Activated T-cell treated with anti-CD3 and anti-CD28 coated beads, Interleukin-2, amount 50 U/mL, for 48 hours (primary cell): ENCODE results near the gene EP400.
"Not testable (repeated sequence)": the region's sequence is repeated elsewhere in the genome, so short reads cannot be mapped to it uniquely, and the experiment has no call there.

Experiments
- DNase-seq, 2 experiments: peaks; one replicate each; pipeline ENCODE4 v3.0.0-alpha.2; 2020

EP400 gene

DNA sequence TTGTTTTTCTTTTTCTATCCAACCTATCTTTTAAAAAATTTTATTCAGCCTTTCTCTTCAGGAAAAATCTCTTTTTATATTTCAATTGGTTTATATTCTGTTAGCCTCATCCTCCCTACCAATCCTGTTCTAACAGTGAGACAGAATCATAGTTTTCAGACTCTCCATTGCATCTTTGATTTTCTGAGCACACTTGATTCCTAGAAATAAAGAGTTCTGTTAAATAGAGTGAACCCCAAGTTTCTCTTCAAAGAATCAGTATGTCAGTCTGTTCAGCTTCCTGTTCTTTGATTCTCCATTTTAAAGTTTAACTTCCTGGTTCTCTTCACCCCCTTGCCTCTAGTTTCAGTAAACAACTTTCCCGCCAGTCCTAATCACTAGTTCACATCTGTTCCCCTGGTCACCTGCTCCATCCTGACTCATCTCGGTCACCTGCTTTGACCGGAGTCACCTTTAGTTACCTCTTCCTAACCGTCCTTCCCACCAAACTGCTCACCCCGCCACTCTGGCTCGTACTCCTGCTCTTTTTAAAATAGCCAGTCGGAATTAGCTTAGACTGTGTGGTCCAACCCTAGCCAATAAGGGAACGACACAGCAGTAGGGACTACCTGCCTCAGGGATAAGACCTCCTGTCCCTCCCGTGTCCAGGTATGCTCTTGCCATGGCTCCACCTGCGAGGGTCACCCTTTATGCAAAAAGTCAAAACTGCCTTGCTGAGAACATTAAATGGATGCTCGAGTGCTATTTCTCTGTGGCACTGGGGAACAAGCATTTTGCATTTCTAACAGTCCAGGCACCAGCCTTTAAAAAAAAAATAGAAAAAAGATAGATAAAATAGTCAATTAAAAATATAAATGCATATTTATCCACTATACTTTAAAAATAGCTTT, 146.0 kb downstream of the EP400 start:
- DNase-seq: no peak

DNA sequence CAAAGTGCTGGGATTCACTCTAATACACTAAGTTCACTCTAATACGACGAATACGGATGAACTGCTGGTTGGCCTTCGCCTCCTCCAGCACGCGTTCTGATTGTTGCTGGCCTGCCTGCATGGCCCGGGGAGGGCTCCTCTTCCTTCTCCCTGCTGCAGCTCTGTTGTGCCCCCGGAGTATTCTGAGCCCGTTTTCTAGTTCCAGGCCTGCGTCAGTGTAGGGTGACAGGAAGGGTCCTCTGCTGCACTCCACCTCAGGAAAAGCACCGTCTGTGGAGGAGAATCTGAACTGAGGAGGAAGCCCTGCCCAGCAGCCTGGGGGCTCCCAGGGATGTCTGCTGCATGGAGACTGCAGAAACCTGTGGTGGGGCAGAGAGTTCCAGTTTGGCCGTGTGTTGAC, 150.0 kb downstream of the EP400 start:
- no peak for DNase-seq

DNA sequence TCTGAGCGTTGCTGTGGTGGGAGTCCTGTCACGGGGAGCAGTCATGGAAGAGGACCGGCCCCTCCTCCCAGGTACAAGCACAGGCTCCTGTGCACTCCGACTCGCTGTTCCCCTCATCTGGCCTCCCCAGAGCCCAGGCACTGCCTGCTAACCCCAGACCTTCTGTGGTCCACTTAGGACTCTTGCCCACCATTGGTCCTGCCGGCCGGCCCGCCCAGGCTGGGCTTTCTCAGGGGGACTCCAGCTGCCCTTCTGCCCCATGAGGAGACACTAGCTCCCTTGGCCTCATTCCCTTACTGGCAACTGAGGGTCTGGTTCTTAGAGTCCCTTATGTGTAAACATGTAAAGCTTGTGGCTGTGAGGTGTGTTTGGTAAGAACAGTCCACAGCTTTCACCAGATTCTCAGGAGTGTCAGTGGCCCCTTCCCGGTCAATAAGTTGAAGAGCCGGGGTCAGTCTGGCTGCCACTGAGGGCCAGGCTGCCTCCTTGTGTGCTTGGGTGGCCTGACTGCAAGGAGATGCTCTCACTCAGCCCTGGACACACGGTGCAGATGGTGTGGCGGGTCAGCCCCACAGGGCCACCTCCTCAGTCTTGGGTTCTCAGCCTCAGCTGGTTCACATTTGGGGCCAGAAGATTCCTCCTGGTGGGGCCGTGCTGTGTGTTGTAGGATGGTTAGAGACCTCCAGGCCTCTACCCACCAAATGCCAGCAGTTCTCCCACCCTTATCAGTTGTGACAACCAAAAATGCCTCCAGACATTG, 150.7 kb downstream of the EP400 start:
- no peak for DNase-seq

DNA sequence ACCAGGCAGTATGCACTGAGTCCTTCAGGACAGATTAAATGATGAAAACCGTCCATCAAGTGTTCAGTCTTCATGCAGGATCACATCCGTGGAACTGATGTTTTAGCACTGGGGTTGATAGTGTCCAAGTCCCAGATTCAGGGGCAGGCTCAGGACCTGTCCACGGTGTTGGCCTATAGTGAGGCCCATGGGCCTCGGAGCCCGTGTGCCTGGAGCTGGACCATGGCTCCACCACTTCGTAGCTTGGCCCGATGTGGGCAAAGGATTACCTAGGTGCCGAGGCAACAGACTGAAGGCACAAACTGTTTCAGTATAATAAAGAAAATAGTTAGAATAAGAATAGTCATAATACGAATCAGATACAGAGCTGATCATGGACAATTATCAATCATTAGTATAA, 152.6 kb downstream of the EP400 start:
- DNase-seq: no peak

DNA sequence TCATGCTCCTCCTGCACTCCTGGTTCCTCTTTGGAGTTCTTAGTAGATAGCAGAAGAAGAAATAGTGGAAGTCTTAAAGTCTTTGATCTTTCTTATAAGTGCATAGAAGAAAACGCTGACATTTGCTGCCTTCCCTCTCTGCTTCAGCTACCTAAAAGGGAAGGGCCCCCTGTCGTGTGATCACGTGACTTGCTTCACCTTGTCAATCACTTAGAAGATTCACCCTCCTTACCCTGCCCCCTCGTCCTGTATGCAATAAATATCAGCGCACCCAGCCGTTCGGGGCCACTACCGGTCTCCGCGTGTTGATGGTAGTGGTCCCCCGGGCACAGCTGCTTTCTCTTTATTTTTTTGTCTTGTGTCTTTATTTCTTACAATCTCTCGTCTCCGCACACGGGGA, 153.3 kb downstream of the EP400 start:
- not testable (repeated sequence) for DNase-seq

DNA sequence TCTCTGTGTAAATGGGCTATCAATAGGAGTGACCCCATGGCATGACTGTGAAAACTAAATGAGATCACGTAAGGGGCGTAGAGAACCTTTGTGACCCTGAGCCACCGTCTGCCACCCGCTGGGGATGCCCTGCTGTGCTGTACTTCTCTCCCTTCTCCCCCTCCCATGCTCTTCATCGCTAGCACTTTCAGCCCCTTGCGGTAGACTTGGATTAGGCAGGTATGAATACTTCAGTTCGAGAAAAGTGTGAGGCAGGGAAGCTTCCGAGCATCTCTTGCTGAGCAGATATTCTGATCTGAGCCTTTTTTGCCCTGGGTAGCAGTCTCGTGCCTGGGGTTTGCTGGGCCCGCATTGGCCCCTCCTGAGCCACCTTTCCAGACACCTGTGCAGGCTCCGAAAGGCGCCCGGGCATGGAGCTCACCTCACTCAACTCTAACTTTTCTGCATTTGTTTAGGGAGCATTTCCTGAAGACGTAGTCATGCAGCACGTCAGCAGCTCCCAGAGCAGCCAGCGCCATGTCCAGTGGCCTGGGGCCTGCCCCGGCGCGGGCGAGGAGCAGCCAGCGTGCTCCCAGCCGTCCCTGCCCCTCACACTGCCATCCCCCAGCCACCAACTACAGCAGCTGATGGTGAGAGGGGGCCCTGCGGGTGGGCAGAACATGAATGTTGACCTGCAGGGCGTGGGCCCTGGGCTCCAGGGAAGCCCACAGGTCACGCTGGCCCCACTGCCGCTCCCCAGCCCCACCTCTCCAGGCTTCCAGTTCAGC, 154.0 kb downstream of the EP400 start:
- no peak for DNase-seq

DNA sequence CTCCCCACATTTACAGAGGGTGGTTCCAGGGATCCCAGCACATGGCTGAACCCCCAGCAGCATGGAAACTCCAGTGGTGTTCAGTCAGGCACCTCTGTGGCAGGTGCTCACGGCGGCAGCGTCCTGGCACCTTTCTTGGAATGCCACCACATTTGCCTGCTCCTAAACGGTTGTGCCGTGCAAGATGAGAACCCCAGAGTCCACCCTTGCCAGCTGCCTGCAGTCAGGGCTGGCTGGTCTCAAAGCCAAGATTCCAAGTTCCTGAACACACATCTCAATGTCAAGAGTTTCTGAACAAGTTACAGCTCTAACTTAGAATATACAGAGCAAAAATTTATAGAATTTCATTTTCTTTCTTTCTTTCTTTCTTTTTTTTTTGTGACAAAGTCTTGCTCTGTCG, 155.7 kb downstream of the EP400 start:
- DNase-seq: no peak

DNA sequence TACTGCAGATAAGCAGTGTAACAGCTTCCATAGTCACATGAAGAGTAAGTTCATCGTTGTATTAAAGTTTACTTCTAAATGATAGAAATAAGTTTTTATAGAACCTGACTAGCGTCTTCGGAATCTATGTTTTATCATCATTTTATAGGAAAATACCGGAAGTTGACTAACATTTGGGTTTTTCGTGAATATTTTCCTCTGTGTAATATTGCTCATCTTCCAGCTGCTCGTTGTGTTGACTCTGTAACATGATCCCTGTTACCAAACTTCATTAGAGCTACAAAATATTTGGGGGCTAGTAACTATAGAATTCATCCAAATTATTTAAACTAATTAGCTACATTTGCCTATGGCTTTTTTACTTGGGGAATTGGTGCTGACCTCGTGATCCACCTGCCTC, 157.2 kb downstream of the EP400 start:
- DNase-seq: no peak

DNA sequence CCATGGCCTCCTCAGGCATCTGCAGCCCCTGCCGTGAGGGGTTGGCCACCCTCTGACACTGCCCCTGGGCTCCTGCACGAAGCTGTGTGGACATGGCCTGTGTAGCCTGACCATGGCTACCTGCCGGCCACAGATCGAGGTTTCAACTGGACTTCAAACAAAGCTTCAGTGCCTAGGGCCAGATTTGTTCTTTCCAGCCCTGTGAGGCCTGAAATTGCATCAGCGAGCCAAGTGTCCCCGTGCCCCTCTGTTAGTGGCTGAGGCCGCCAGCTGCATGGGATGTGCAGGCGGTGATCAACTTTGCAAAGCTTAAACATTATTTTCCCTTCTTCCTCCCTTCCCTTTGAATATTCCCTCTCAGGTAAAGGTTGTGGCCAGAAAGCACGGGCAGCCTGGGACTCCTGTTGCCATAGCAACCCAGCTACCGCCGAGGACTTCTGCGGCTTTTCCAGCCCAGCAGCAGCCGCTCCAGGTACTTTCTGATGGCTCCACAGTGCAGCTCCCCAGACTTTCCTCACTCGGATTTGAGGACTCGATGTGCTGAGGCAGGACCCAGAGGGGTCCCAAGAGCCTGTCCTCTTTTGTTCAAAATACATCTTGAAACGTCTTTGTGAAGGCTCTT, 158.6 kb downstream of the EP400 start:
- DNase-seq: no peak

DNA sequence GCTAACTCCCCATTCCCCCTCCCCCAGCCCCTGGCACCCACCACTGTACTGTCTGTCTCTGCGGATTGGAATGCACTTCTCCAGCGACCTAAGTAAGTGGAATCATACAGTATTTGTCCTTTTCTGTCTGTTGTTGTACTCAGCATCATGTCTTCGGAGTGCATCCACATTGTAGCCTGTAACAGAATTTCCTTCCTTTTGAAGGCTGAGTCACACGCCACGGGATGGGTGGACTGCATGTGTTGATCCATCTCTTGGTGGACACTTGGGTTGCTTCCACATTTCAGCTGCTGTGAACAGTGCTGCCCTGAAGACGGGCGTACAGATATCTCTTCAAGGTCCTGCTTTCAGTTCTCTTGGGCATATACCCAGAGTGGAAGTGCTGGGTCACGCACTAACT, 160.0 kb downstream of the EP400 start:
- no peak for DNase-seq

DNA sequence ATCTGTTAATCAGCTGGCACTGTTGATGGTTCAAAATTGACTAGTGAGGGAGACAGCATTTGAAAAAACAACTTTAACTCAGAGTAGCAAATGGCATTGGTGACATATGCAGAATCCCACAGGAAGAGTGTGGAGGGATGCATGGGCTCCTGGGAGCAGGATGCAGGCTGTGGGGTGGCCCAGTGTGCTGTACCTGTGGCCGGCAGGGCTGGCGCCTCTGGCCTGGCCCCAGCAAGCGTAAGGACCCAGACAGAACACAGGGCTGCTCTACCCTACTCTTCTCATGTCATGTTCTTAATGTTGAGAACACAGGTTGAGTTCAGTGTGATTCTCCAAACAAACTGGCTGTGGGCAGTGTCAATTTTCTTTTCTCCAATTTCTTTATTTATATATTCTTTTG, 160.9 kb downstream of the EP400 start:
- DNase-seq: no peak

DNA sequence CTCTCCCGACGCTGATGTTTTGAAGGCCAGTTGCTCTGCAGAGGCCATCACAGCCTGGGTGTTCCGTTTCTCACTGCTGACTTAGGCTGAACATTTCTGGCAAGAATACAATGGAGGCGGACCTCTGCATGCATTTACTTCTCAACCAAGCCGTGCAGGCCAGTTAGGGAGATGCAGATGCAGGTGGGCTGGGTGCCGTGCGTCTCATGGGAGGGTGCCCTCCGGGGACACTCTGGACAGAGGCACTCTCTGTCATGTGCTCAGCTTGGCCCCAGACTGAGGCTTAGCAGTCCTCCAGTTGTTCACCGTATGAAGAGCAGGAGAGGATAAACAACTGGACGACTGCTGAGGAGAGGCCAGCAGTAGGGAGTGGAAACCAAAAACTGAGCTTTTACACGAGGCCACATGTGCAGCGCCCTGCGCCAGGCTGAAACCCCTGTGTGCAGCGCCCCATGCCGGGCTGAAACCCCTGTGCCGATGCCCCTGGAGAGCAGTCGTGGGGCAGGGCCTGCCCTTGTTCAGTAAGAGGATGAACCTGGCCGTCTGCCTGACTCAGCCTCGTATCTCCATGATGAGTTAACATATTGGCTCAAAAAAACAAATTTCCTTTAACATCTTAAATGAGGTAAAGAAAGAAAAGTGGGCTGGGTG, 162.0 kb downstream of the EP400 start:
- no peak for DNase-seq

DNA sequence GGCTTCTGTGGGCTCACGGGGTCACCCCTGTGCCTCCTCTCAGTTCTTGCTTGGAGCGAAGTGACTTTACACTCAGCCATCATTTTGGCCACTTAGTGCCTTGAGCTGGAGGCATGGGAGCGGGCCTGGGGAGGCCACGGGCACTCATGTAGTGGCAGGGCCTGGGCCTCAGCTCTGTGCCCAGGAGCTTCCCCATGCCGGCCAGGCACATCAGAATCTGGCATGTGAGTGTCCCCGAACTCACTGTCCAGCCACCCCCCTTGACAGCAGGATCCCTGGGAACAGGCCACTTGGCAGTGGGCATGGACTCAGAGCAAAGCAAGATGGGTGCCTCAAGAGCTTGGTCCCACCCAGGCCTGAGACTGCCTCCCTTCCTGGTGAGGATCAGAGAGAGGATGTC, 164.9 kb downstream of the EP400 start:
- DNase-seq: no peak

DNA sequence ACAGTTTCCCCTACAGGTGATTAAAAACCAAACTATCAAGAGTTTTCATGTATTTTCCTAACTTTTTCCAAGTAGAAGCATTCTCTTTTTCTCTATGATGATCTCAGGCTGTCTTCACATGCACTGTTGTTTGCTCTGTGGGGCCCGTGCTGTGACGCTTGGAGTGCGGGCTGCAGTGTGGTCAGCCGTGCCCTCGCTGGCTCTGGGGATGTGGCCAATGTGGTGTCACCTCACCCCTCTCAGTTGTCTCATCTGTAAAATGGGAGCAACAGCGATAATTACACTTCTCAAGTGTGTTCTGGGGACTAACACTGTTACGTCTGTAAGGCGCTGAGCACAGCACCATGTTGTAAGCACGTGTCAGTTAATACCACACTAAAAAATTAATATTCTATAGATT, 165.8 kb downstream of the EP400 start:
- no peak for DNase-seq

DNA sequence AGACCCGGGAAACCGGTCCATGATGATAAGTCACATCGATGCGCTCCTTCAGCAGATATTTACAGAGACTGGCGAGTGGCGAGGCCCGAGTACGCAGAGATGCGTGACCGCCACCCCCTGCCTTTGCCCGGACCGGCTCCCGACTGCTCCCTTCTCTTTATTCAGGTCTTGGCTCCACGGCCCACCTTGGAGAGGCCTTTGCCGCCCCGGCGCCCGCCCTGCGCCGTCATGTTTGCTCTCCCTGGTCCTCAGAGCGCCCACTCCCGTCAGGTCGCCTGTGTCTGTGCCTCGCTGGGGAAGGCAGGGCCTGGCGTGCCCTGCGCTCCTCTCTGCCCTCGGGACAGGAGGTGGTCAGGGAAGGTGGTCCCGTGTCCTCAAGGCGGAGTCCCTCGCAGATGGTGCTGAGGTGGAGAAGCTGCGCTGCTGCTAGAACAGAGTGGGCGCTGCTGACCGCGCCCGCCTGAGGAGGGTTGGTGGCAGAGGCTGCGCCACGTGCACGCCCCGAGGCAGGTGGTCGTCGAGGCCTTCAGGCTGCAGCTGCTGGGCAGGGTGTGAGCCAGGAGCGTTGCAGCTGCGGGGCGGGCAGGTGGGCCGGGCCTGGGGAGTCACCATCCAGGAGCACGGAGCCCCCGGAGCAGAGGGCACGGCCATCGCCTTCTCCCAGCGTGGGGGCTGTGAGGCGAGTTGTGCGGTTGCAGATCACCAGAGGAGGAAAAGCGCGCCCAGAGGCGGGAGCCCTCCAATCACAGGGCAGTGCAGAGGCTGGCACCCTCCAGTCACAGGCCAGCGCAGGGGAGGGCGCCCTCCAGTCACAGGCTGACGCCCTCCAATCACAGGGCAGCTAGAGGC, 167.2 kb downstream of the EP400 start:
- DNase-seq: no peak

DNA sequence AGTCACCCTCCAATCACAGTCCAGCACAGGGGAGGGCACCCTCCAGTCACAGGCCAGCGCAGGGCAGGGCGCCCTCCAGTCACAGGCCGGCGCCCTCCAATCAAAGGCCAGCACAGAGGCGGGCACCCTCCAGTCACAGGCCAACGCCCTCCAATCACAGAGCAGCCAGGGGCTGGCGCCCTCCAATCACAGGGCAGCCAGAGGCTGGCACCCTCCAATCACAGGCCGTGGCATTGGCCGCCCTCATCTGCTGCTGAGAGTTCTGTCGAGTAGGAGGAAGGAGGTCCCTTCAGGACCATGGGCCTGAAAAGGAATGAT, 167.8 kb downstream of the EP400 start:
- DNase-seq: no peak

DNA sequence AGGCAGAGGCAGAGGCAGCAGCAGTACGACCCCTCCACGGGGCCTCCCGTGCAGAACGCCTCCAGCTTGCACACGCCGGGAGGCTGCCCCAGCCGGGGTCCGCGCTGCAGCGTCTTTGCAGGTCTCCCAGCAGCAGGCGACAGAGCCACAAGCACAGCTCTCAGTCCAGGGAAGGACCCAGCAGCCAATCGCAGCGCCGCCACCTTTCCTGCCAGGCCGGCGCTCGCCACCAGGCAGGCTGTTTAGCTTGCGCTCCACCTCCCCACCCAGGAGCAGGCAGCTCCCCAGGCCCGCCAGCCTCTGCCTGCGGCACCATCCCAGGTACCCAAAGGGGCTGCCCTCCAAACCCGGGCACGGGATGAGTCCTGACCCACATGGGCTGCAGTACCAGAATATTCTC, 169.1 kb downstream of the EP400 start:
- DNase-seq: no peak

DNA sequence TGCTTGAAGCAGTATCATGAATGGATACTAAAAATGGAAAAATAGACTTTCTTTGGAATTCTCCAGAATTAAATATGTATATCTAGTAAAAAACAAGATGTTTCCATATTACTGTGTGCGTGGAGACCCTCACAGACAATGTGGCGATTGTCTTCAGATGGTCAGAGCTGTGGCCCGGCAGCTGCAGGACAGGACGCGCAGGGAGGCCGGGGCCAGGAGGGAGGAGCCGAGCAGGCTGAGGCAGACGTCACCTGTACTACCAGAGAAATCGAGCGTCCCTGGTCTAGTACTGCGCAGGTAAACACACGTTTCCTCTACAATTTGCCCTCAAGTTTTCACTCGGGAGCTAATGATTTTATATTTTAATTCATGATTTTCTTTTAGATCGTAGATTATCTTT, 171.5 kb downstream of the EP400 start:
- DNase-seq: no peak

DNA sequence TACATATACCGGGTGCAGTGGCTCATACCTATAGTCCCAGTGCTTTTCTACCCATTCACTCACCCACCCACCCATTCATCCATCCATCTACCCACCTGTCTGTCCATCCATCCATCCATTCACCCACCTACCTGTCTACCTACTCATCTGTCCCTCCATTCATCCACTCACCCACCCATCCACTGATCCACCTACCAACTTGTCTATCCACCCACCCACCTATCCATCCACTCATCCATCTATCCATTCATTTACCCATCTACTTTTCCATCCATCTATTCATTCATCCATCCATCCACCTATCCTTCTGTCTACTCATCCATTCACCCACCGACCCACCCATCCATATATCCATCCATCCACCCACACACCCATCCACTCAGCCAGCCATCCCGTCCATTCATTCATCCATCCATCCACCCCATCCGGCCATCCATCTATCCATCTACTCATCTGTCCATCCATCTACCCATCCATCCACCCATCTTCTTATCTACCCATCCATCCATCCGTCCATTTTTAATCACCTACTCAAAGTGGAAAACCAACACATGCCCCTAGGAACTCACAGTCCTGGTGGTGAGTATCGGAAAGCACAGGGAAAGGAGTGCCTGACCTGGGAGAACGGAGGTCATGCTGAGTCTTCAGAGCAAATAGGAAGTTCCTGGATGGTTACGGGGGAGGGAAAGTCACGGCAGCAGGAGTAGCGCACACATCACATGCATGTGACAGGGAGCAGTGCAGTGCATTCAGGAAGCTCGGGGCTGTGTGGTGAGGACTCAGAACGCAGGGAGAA, 174.4 kb downstream of the EP400 start:
- DNase-seq: no peak

DNA sequence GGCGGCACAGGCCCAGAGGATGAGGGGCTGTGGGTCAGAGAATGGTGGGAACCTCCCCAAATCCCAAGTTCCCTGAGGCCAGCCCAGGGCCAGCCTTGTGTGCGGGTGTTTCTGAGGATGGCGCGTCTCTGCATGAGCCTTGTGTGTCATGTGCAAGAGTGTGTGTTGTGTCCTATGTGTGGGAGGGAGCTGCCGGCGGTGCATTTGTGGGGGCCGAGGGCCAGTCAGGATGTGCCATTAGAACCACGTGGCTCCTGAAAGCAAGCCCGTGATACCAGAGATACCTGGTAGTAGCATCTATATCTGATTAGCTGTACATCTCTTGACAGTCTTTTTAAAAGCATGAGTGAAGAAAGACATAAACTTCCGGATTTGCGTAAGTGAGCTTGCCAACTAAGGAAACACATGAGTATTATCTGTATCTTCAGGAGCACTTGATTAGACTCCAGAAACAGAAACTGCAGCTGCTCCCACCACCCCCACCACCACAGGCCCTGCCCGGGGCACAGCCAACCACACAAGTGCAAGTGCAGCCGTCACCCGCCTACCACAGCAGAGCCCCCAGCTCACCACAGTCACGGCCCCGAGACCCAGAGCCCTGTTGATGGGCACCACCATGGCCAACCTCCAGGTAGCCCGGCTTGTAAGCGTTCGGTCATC, 175.2 kb downstream of the EP400 start:
- no peak for DNase-seq
